Endothelial cell of umbilical vein (primary cell): Measurements from ENCODE around the gene IGFBP7. TPM values are rescaled to one million over a fixed set of nuclear protein-coding genes. Genes with fewer than 3 reads are reported as not detected.

Source experiments
- BruUV-seq: library from RNA; stranded (reverse); fragments of 400-500 nt; replicated peaks from 2 replicates; lab custom pipeline; 2021; lab: Mats Ljungman, UMichigan
- CTCF ChIA-PET: fragments of 300-600, 350-600 bp; sonication (Branson Sonifier 250); formaldehyde crosslinking; loops from one replicate; lab custom pipeline; 2021; ENCODE audit warnings: antibody characterized with exemption, inconsistent platforms; lab: Charles Lee
- POLR2A ChIA-PET: fragments of 300-600, 350-600 bp; sonication (Branson Sonifier 250); formaldehyde crosslinking; loops from one replicate; lab custom pipeline; 2021; ENCODE audit warnings: antibody characterized with exemption, inconsistent platforms; lab: Charles Lee
- DNase-seq: peaks from one replicate; pipeline ENCODE4 v3.0.0-alpha.2; 2011; ENCODE audit warnings: low read depth, low spot score
- FAIRE-seq: peaks from 2 replicates; lab custom pipeline; 2011; peaks lifted over from hg19 to GRCh38; lab: Jason Lieb, UNC
- H2AFZ ChIP-seq: 2 replicates; pipeline ENCODE4 v1.6.0; 2012; ENCODE audit warnings: low read depth, low read length, control low read depth, inconsistent platforms
- H3K27ac ChIP-seq: 2 replicates; pipeline ENCODE4 v1.5.1; 2011; ENCODE audit warnings: low read depth, mild to moderate bottlenecking, control low read depth, low read length, moderate library complexity; ENCODE audit not compliant: insufficient read depth
- H3K27me3 ChIP-seq, 2 experiments: 2 replicates each; pipeline versions ENCODE4 v1.6.0 to v1.6.1; 2011; ENCODE audit warnings: low read length in 2 of 2, mixed read lengths in 1 of 2; ENCODE audit not compliant: control insufficient read depth in 2 of 2, insufficient read depth in 2 of 2
- H3K36me3 ChIP-seq, 2 experiments: 2 replicates in 1 of 2; 3 replicates in 1 of 2; pipeline ENCODE4 v1.5.1; 2011; ENCODE audit warnings: low read length in 2 of 2, mild to moderate bottlenecking in 1 of 2, moderate library complexity in 1 of 2; ENCODE audit not compliant: control insufficient read depth in 2 of 2, insufficient read depth in 2 of 2; ENCODE audit errors: extremely low read depth in 1 of 2
- H3K4me1 ChIP-seq: 3 replicates; pipeline ENCODE4 v1.5.1; 2011; ENCODE audit warnings: mild to moderate bottlenecking, low read length; ENCODE audit not compliant: control insufficient read depth, insufficient read depth; ENCODE audit errors: extremely low read depth
- H3K4me2 ChIP-seq: 2 replicates; pipeline ENCODE4 v1.6.1; 2011; ENCODE audit warnings: low read length, control low read depth, mixed read lengths; ENCODE audit not compliant: insufficient read depth
- H3K4me3 ChIP-seq, 3 experiments: fragments of 200-600 bp in 1 of 3; sonication (generic), shearing (Covaris generic) in 1 of 3; replicated peaks in 1 of 3; 2 replicates each; pipeline ENCODE4 v1.5.1; 2011 to 2016; ENCODE audit warnings: control low read depth in 3 of 3, low read length in 3 of 3, mild to moderate bottlenecking in 2 of 3, inconsistent platforms in 1 of 3, low read depth in 1 of 3, moderate library complexity in 1 of 3; ENCODE audit not compliant: insufficient read depth in 1 of 3
- H3K79me2 ChIP-seq: 2 replicates; pipeline ENCODE4 v1.6.0; 2012; ENCODE audit warnings: low read length, inconsistent platforms; ENCODE audit not compliant: control insufficient read depth, insufficient read depth
- H3K9ac ChIP-seq: replicated peaks from 2 replicates; pipeline ENCODE3; 2011; ENCODE audit warnings: low read length, control low read depth; ENCODE audit not compliant: insufficient read depth; ENCODE audit errors: extremely low read depth
- H3K9me1 ChIP-seq: replicated peaks from 3 replicates; pipeline ENCODE4 v1.6.0; 2011; ENCODE audit warnings: mild to moderate bottlenecking, low read length; ENCODE audit not compliant: control insufficient read depth, insufficient read depth; ENCODE audit errors: extremely low read depth
- H3K9me3 ChIP-seq: replicated peaks from 2 replicates; pipeline ENCODE4 v1.5.1; 2012; ENCODE audit warnings: low read length, inconsistent platforms; ENCODE audit not compliant: control insufficient read depth, insufficient read depth
- H4K20me1 ChIP-seq: replicated peaks from 2 replicates; pipeline ENCODE3; 2011; ENCODE audit warnings: mild to moderate bottlenecking, low read length; ENCODE audit not compliant: control insufficient read depth, insufficient read depth; ENCODE audit errors: extremely low read depth
- EZH2 ChIP-seq: IDR thresholded peaks from 2 replicates; pipeline ENCODE4 v1.6.1; 2012; ENCODE audit warnings: borderline replicate concordance, low read depth, mild to moderate bottlenecking, moderate library complexity, low read length, inconsistent platforms; ENCODE audit not compliant: severe bottlenecking
- GATA2 ChIP-seq: IDR thresholded peaks from 2 replicates; pipeline ENCODE4 v1.7.0; 2011; ENCODE audit warnings: low read depth, mild to moderate bottlenecking, moderate library complexity, mixed read lengths, low read length; ENCODE audit not compliant: insufficient read length, insufficient read depth
- JUN ChIP-seq: IDR thresholded peaks from 2 replicates; pipeline ENCODE4 v1.6.1; 2011; ENCODE audit warnings: borderline replicate concordance, low read depth; ENCODE audit not compliant: insufficient read length, insufficient read depth
- MYC ChIP-seq: IDR thresholded peaks from one replicate; pipeline ENCODE4 v1.6.1; 2011; ENCODE audit warnings: mild to moderate bottlenecking, low read depth, low read length
- POLR2A ChIP-seq: IDR thresholded peaks from 2 replicates; pipeline ENCODE4 v1.6.1; 2012; ENCODE audit warnings: low read depth, mild to moderate bottlenecking, control low read depth, low read length
- POLR2AphosphoS5 ChIP-seq: IDR thresholded peaks from 2 replicates; pipeline ENCODE4 v1.6.1; 2012; ENCODE audit warnings: low read depth, mild to moderate bottlenecking, control low read depth, low read length, moderate library complexity; ENCODE audit not compliant: insufficient read depth
- dilution Hi-C: fragments of 300-500 bp; cut with MboI; formaldehyde crosslinking; loops from one replicate; pipeline ENCODE4 v1.15.0; 2019; ENCODE audit warnings: low sequenced_read_pairs; ENCODE audit not compliant: extremely low pct_ligation_motif_present
- intact Hi-C: fragments of 100-400 bp; cut with micrococcal nuclease; formaldehyde crosslinking; loops from one replicate; pipeline ENCODE4 v1.10.0; 2022
- polyA plus RNA-seq, 4 experiments: library from polyadenylated mRNA; depleted of rRNA in 3 of 4; stranded (reverse) in 3 of 4; unstranded in 1 of 4; fragments of >200 nt; gene quantifications; 2 replicates each; pipeline versions ENCODE4 v1.2.1 to v1.2.3, GENCODE V29; 2011 to 2012; ENCODE audit warnings: missing spikeins in 1 of 4
- total RNA-seq: library from RNA; stranded (reverse); gene quantifications from 2 replicates; pipeline ENCODE4 v1.2.3, GENCODE V29; 2021
- TF ChIP-seq, protein P1 (sequence below): IDR thresholded peaks from 2 replicates; pipeline ENCODE4 v1.6.1; 2011; ENCODE audit not compliant: insufficient read depth, insufficient read length

The IGFBP7 gene
- total and polyA plus RNA-seq, 2 donors (not counting 3 experiments of a cell fraction or from before 2014, with no cell fraction given): 526 to 770 TPM

DNA sequence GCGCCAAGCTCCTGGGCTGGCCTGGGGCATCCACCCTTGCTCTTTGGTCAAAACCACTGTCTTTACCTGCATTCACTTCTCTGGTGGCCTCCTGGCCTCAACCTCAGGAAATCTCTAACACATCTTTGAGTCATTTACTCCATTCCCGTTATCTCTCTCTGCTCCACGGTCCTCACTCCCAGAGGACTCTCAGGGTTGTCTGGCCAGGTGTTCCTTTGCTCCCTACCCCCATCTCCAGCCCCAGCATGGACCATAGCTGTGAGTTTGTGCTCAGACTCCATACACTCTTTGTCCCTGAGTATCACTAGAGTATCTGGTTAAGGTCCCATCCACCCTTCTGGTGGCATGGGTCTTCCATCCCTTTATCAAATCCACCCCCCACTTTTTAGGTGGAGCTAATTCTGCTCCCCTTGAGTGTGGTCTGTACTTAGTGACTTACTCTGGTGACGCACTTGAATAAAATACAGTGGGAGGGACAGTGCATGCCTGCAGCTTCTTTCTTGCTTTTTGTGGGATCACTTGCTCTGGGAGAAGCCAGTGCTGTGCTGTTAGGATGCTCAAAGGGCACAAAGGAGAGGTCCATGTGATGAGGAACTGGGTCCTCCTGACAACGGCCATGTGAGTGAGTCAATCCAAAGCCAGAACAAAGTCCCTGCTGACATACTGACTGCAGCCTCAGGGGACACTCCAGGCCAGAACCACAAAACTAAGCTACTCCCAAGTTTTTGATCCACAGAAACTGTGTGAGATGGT lies 44.3 kb downstream of the IGFBP7 start:
- CTCF ChIA-PET: interaction anchor here (0.8 to 3.1 kb wide), 8 partner anchors 9 to 98 kb away, joined by 3 to 13 read pairs (median 6); no protein-coding TSS in a partner anchor
- Histone ChIP-seq H3K9ac (no peak overlapping the region), H4K20me1 (no peaks in the 10 kb centered on the region), H3K36me3 (peaks cover 0 to 3% of the 10 kb centered on the region in 2 experiments), H3K4me1 (peaks cover 33% of the 10 kb centered on the region), H3K27ac (peak overlapping the region; percentile 65), H3K4me3 (no peak overlapping the region), H3K27me3 (no peaks in the 10 kb centered on the region), H2AFZ (no peak overlapping the region), H3K4me2 (no peak overlapping the region), H3K9me1 (no peaks in the 10 kb centered on the region), H3K9me3 (no peaks in the 10 kb centered on the region), H3K79me2 (peaks cover 62% of the 10 kb centered on the region)
- no peak for TF ChIP-seq MYC
- no peak for TF ChIP-seq GATA2
- TF ChIP-seq POLR2A: no peak
- no peak for TF ChIP-seq EZH2
- TF ChIP-seq POLR2AphosphoS5: no peak
- TF ChIP-seq JUN: no peak
- TF ChIP-seq, protein P1, sequence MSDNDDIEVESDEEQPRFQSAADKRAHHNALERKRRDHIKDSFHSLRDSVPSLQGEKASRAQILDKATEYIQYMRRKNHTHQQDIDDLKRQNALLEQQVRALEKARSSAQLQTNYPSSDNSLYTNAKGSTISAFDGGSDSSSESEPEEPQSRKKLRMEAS: no peak
- intact Hi-C loops: loop anchor here (1.0 to 2.0 kb wide), 2 partner anchors 15 to 44 kb away; partner anchors contain the start of gene IGFBP7
- no peak for DNase-seq
- dilution Hi-C loops: no loop called here
- BruUV-seq: no TSS peak
- FAIRE-seq: no peak
- POLR2A ChIA-PET: no interaction called here
